Neural progenitor cell (in vitro differentiated cells): ENCODE data around the gene ADGRD1.

Experiments used
- EZH2phosphoT487 ChIP-seq: fragments of 200-600 bp; sonication (generic); IDR thresholded peaks from 2 replicates; pipeline ENCODE4 v1.6.1; 2017; ENCODE audit warnings: antibody characterized with exemption
- TF ChIP-seq, protein P1 (sequence below): fragments of 200-600 bp; sonication (generic); IDR thresholded peaks from 2 replicates; pipeline ENCODE4 v1.5.1; 2017; ENCODE audit warnings: antibody characterized with exemption, mild to moderate bottlenecking

GRCh38 chr12:131063960-131064359 lies 110.3 kb downstream of the ADGRD1 start:
- TF ChIP-seq, protein P1, sequence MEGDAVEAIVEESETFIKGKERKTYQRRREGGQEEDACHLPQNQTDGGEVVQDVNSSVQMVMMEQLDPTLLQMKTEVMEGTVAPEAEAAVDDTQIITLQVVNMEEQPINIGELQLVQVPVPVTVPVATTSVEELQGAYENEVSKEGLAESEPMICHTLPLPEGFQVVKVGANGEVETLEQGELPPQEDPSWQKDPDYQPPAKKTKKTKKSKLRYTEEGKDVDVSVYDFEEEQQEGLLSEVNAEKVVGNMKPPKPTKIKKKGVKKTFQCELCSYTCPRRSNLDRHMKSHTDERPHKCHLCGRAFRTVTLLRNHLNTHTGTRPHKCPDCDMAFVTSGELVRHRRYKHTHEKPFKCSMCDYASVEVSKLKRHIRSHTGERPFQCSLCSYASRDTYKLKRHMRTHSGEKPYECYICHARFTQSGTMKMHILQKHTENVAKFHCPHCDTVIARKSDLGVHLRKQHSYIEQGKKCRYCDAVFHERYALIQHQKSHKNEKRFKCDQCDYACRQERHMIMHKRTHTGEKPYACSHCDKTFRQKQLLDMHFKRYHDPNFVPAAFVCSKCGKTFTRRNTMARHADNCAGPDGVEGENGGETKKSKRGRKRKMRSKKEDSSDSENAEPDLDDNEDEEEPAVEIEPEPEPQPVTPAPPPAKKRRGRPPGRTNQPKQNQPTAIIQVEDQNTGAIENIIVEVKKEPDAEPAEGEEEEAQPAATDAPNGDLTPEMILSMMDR: no peak
- TF ChIP-seq EZH2phosphoT487: no peak
